Activated naive CD4-positive, alpha-beta T cell treated with Interleukin-2 at 50 U/mL for 16 hours (primary cell): ENCODE data around the gene UBE2O.

ENCODE experiments used
- DNase-seq: peaks from one replicate; pipeline ENCODE4 v3.0.0-alpha.2; 2020

UBE2O gene

DNA sequence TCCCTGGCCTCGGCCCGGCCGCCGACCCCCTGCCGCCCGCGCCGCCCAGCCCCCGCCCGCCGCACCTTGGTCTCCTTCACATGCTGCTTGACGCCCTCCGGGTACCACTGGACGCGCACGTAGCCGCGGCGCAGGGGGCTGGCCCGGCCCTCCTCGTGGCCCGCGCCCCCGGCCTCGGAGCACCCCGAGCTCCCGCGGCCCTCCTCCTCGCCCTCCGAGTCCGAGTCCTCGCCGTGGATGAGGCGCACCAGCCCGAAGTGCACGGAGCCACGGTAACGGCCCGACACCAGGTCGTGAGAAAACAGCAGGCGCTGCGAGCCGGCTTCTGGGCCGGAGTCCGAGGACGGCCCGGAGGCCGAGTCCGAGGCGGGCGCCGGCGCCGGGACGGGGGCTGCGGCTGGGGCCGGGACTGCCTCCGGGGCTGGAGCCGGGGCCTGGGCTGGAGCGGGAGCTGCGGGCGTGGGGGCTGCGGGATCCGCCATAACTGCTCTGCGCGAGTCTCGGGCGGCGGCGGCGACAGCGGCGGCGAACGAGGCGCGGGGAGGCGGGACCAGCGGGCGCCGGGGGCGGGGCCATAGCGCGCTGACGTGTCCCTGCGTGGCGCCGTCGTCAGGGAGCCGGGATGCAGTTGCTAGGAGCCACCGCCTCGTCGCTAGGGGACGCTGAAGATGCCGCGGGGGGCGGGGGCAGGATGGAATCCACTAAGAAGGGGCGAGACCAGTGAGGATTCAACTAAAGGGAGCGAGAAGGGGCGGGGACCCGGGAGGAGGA is at the start of gene UBE2O:
Gene UBE2O (minus strand): TSS at position 493 of the 771 bp plus-strand sequence. CDS start 11 bp downstream, at position 482.
- peak; percentile 94 for DNase-seq

- no peak for DNase-seq
Observed at GRCh38 chr17:76501827-76502307, 48.9 kb upstream of the UBE2O start.

DNA sequence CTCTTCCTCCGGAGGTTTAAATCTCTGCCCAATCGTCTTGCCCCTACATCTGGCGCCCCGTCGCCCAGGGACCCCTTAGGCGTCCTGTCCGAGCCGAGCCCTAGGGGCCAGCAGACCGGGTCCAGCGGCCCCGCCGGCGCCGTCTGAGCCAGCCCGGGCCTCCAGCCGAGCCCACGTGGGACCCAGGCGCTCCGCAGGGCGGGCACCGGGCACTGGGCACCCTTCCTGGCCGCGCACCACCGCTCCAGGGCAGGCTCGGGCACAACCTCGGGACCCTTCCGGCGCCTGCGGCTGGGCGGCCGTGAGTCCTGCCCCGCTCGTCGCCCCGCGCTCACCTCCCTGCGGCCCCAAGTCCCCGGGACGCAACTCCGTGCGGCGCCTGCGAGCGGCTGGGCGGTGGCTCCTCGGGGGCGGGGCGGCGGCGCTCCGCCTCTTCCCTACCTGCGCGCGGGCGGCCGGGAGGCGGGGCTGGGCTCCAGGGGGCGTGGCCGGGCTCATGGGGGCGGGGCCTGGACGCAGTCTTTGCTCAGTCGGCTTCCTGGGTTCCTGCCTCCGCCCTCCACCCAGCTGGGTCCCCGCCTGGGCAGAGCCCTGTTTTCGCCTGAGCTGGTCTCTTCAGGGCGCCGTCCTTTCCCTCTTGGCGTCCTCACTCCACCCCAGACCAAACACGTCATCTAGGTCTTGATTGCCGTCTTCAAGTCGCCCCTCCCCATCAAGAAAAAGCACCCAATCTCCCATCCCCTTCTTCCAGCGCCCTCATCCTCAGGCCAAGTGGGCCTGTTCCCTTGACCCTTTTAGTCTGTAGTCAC is 48.3 kb upstream of the UBE2O start, which contains the start of gene RHBDF2:
Gene RHBDF2 (minus strand): TSS at position 406 of the 809 bp plus-strand sequence. CDS start 19,899 bp downstream, outside the sequence.
- DNase-seq = peak; percentile 96

DNA sequence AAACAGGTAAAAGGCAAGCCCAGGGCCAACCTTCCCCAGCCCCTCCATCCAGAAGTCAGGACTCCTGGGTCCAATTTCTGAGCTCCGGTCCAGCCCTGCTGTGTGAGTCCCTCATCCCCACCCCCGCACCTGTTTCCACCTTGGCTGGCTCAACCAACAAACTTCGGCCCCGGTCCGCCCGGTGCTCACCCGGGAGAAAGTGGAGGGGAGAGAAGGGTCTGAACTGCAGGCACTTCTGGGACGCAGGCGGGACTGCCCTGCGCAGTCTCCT is 47.7 kb upstream of the UBE2O start:
- DNase-seq = no peak

GRCh38 chr17:76500074-76500746 is 47.3 kb upstream of the UBE2O start:
- DNase-seq = no peak

DNA sequence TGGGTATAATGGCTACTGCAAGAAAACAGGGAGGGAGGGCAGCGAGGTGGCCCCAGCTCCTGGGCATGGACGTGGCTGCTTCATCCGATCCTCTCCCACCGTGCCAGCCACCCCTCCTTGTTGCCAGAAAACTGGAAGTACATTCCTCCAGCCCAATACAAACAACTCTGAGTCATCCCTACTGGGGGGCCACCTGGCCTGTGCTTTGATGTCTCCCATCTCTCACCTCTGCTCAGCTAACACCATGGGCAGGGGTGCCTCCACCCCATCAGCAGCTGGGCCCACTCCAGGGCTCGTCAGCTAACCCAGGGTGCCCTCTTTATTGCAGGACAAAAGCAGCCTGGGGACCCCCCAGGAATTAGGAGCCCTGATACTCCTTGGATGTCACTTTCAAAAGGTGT is 46.3 kb upstream of the UBE2O start:
- DNase-seq = no peak

DNA sequence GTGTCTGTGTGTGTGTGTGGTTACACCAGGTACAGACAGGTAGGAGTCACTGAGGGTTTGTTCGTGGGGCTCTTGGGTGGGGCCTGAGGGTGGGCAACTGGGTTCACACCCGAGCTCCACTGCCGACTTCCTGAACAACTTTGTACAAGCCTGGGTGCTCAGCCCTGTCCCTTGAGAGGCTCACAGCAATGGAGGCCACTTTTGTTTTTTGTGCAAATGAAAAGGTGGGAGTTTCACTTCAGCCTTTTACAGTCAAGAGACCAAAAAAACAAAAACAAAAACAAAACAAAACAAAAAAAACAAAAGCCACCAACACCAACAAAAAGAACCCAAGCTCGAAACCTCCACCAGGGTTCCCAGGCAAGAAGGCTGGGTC is 45.9 kb upstream of the UBE2O start:
- DNase-seq = no peak

DNA sequence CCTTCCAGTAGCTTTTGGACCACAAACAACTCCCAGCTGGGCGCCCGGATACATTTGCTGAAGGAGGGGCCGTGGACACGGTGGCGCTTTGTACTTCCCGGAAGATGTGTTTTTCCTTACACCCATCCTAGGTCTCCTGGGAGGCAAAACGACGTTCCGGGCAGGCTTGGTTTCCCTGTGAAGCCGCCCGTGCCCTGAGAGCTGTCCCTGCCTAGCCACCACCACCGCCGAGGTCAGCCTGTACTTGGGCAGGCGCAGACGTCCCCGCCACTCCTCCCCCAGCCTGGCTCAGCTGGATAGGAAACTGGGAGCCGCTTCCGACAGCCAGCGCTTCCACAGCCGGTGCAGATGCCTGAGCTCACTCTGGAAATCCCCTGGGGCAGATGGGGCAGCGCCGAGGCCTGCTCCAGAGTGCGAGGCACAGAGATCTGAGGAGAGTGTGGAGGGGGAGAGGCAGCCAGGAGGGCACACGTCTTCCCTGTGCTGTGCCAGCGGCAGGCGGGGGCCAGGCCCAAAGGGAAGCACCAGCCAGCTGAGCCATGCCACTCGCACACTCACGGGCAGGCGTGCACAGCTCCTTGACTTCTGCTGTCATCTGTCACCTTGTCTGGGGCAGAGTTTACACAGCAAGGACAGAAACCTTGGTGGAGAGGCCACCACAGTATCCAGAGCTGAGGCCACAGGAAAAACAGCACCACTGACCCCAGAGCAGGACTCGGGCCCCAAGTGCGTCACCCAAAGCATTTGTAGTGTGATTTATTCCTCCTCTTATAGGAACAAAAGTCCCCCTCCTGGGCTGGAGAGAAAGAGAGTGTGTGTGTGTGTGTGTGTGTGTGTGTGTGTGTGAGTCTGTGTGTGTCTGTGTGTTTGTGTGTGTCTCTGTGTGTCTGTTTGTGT is 45.3 kb upstream of the UBE2O start:
- no peak for DNase-seq

GRCh38 chr17:76497699-76497978 is 44.7 kb upstream of the UBE2O start:
- DNase-seq = no peak

GRCh38 chr17:76496464-76496863 is 43.5 kb upstream of the UBE2O start:
- DNase-seq = no peak

- DNase-seq = no peak
Observed at GRCh38 chr17:76495663-76496400, 42.9 kb upstream of the UBE2O start.

GRCh38 chr17:76493505-76494167 is 40.7 kb upstream of the UBE2O start:
- no peak for DNase-seq

GRCh38 chr17:76492989-76493501 is 40.1 kb upstream of the UBE2O start:
- peak; percentile 43 for DNase-seq

DNA sequence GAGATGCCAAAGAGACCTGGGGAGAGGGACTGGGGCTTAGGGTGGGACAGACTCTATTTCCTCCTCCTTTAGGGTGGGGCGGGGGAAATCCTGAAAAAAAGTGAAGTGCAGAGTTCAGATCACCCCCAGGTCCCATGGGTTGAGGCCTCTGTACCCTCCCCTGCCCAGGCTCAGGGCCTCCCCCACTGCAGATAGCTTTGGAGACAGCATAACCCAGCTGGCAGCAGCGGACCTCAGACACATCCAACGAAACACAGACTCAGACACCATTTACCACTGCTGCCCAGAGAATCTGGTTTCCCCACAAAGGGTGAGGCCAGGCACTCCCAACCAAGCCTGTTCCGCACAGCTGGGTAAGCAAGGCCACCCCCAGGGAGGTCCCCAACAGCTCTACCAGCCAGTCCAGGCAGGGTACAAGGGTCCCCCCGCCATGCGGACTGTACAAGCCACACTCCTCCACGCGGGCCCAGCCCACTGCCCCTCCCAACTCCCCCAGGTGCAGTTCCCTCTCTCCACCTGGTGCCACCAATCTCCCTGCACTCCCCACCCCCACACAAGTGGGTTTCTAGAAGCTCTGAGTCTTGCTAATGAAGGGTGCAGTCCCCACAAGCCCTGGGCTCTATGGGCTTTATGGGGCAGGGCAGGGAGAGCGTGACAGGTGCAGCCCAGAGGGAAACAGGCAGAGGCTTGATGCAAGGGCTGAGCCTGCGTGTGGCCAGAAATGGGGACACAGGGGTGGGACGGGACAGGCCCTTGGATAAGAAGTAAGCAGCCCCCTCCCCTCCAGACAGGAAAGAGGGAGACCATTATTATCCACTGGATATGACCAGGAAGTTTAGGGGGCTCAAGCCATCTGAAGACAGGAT is 39.4 kb upstream of the UBE2O start:
- no peak for DNase-seq

GRCh38 chr17:76491271-76492122 is 38.5 kb upstream of the UBE2O start:
- DNase-seq = no peak

DNA sequence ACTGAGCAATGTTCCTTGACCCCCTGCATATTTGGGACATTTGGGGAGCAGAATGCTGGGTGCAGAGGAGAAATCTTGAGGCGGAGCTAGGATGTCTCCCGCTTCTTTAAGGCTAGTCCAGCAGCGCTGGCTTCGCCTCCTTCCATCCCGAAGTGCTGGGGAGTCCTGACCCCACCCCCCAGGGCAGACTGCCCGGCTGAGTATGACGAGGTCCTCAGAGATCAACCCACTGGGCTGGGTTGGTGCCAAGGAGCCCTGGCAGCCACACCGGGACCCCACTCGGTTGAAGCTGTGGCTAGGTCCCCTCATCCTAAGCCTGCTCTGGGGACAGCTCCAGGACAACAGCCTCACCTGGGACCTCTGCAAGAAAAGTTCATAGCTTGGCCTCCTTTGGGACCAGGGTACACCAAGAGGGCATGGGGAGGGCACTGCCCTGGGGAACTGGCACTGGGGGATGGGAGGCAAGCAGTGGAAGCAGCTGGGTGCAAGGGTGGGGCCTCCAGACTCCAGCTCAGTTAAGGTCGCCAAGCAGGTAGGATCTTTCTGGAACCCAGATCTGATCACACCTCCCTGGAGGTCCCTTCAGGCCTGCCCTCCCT is 37.3 kb upstream of the UBE2O start:
- no peak for DNase-seq

DNA sequence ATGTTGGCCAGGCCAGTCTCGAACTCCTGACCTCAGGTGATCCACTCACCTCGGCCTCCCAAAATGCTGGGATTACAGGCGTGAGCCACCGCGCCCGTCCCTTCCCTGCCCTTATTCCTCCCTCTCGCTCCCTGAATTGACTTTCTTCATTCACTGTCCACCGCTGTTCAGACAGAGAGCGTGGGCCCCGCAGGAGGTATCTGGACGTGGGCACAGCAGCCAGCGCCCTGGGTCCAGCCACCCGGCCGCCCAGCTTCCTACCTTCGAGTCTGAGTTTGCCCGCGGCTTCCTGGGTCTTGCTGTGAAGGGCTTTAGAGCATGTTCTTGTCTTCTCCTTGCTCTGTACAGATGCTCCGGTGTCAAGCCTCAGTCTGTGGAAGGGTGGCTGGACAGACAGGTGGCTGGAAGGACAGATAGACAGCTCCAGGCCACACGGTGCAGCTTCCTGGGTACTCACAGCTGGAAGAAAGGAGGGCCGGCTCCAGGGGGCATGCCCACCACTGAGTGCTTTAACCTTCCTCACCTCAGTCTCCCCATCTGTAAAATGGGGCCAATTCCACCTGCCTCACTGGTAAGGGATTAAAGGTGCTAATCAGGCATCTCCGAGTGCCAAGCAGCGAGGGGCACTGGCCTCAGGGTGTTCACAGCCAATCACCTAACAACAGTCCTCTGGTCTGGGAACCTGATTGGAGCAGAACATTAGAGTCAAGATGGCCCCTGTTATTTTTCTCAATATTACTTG is 34.7 kb upstream of the UBE2O start:
- DNase-seq = no peak

DNA sequence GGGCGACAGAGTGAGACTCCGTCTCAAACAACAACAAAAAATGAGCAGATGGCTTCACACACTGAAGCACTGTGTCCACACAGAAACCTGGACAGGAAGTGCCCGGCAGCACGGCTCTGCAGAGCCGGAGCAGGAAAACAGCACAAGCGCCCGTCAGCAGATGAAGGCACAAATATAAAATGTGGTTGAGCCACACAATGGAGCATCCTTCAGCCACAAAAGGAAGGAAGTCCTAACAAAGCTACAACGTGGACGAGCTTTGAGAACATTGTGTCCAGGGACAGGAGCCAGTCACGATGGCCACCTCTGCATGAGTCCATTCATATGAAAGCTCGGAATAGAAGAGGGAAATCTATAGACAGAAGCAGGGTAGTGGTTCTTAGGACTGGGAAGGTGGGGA is 32.6 kb upstream of the UBE2O start:
- DNase-seq = no peak
